Measurements from ENCODE around the gene B9D1.
"Not testable (repeated sequence)": the region's sequence is repeated elsewhere in the genome, so short reads cannot be mapped to it uniquely, and the experiment has no call there.

The B9D1 gene

GRCh38 chr17:19354748-19355147 lies 7.8 kb downstream of the B9D1 start:
- Histone ChIP-seq H3K4me1 (ENCODE audit: insufficient read depth, low read length) (no peaks in the 10 kb centered on the region), H2AFZ (ENCODE audit: low read depth, low read length) (no peak overlapping the region), H3K27me3 (ENCODE audit: insufficient read depth, low read length) (no peaks in the 10 kb centered on the region), H3K9me3 (ENCODE audit: low read length) (no peaks in the 10 kb centered on the region), H3K36me3 (ENCODE audit: insufficient read depth, low read length) (peaks cover 7% of the 10 kb centered on the region), H3K4me3 (ENCODE audit: low read length) (no peak overlapping the region)

- H2AFZ ChIP-seq (ENCODE audit: low read depth, low read length); H3K36me3 ChIP-seq (ENCODE audit: insufficient read depth, low read length); H3K4me3 ChIP-seq (ENCODE audit: low read length); H3K4me1 ChIP-seq (ENCODE audit: insufficient read depth, low read length); H3K27me3 ChIP-seq (ENCODE audit: insufficient read depth, low read length); H3K9me3 ChIP-seq (ENCODE audit: low read length): not testable (repeated sequence)
Measured at GRCh38 chr17:19353401-19353800, 9.1 kb downstream of the B9D1 start.

GRCh38 chr17:19348806-19349205 lies 13.7 kb downstream of the B9D1 start:
- peaks cover 9% of the 10 kb centered on the region for H3K4me1 ChIP-seq (ENCODE audit: insufficient read depth, low read length)
- no peaks in the 10 kb centered on the region for H3K9me3 ChIP-seq (ENCODE audit: low read length)
- no peaks in the 10 kb centered on the region for H3K36me3 ChIP-seq (ENCODE audit: insufficient read depth, low read length)
- H2AFZ ChIP-seq (ENCODE audit: low read depth, low read length) = no peak overlapping the region
- H3K4me3 ChIP-seq (ENCODE audit: low read length) = no peak overlapping the region
- no peaks in the 10 kb centered on the region for H3K27me3 ChIP-seq (ENCODE audit: insufficient read depth, low read length)

- no peaks in the 10 kb centered on the region for H3K36me3 ChIP-seq (ENCODE audit: insufficient read depth, low read length)
- H3K4me1 ChIP-seq (ENCODE audit: insufficient read depth, low read length) = peaks cover 9% of the 10 kb centered on the region
- no peak overlapping the region for H2AFZ ChIP-seq (ENCODE audit: low read depth, low read length)
- H3K27me3 ChIP-seq (ENCODE audit: insufficient read depth, low read length) = no peaks in the 10 kb centered on the region
- H3K4me3 ChIP-seq (ENCODE audit: low read length) = no peak overlapping the region
- no peaks in the 10 kb centered on the region for H3K9me3 ChIP-seq (ENCODE audit: low read length)
Measured at GRCh38 chr17:19348081-19348650, 14.4 kb downstream of the B9D1 start.

DNA sequence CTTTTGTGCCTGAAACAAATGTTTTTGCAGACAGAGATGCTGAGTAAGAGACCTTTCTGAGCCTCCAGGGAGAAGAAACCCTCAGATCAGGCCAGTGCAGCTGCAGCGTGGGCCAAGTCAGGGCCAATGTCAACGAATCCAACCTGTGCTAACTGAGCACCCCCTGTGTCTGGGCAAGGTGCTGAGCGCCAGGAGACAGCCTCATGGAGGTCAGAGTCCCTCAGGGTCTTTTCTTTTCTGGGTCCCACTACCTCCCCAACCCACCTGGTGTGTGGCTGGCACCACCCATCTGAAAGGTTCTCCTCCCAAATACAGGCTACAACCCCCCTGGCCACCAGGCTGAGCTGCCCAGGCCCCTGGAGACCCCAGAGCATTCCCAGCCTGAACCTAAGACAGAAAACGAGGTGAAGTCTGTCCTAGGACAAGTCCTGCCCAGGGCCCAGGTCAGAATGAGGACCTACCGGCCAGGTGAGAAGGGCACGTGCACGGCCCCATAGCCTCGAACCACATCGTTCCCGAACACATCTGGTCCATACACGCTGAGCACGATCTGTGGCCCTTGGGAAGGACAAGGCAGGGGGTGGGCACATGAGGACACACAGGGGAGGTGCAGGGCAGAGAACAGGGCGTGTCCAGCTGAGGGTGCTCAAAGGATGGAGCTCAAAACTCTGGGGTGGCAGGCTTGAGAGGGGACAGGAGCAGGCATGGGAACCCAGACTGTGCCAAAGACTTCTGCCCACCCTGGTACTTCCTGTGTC lies 15.0 kb downstream of the B9D1 start:
- Histone ChIP-seq H3K27me3 (ENCODE audit: insufficient read depth, low read length) (no peaks in the 10 kb centered on the region), H3K9me3 (ENCODE audit: low read length) (no peaks in the 10 kb centered on the region), H3K4me3 (ENCODE audit: low read length) (no peak overlapping the region), H3K36me3 (ENCODE audit: insufficient read depth, low read length) (no peaks in the 10 kb centered on the region), H2AFZ (ENCODE audit: low read depth, low read length) (no peak overlapping the region), H3K4me1 (ENCODE audit: insufficient read depth, low read length) (peaks cover 10% of the 10 kb centered on the region)

GRCh38 chr17:19346351-19347255 lies 15.9 kb downstream of the B9D1 start:
- Histone ChIP-seq H3K27me3 (ENCODE audit: insufficient read depth, low read length) (no peaks in the 10 kb centered on the region), H3K4me3 (ENCODE audit: low read length) (no peak overlapping the region), H3K9me3 (ENCODE audit: low read length) (no peaks in the 10 kb centered on the region), H3K4me1 (ENCODE audit: insufficient read depth, low read length) (peaks cover 16% of the 10 kb centered on the region), H3K36me3 (ENCODE audit: insufficient read depth, low read length) (no peaks in the 10 kb centered on the region), H2AFZ (ENCODE audit: low read depth, low read length) (no peak overlapping the region)

DNA sequence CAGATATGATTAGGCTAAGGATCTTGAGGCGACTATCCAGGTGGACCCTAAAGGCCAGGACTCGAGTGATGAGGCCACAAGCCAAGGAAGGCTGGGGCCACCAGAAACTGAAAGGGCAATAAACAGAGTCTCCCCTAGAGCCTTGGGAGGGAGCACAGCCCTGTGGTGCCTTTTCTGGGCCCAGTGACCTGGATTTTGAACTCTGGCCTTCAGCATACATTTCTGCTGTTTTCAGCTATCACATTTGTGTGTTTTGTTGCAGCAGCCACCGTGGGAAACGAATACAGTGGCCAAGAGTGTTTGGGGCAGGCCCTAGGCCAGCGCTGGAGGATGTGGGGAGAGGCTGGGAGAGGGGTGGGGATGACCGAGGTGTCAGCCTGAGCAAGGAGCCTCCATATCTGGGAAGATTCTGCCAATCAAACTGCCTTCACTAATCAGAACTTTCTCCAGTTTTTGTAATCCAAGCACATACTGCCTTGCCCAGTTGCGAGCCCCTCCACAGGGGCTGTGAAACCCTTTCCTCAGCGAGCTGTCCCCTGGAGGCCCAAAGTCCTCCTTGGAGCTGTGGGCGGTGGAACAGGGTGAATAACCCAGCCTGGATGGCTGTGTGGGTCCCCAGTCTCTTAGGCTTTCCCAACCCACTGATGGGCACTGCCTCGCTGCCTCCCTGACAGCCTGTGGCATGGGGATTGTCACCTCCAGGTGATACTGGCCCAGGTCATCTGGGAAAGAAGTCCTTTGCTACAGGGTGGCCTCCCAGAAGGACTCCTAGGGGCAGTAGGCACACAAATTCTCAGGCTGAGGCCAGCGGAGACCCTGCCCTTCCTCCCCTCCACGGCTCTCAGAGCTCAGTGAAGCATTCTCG lies 16.8 kb downstream of the B9D1 start:
- Histone ChIP-seq H3K27me3 (ENCODE audit: insufficient read depth, low read length) (no peaks in the 10 kb centered on the region), H3K36me3 (ENCODE audit: insufficient read depth, low read length) (no peaks in the 10 kb centered on the region), H3K4me1 (ENCODE audit: insufficient read depth, low read length) (peaks cover 16% of the 10 kb centered on the region), H3K9me3 (ENCODE audit: low read length) (no peaks in the 10 kb centered on the region), H2AFZ (ENCODE audit: low read depth, low read length) (no peak overlapping the region), H3K4me3 (ENCODE audit: low read length) (no peak overlapping the region)

DNA sequence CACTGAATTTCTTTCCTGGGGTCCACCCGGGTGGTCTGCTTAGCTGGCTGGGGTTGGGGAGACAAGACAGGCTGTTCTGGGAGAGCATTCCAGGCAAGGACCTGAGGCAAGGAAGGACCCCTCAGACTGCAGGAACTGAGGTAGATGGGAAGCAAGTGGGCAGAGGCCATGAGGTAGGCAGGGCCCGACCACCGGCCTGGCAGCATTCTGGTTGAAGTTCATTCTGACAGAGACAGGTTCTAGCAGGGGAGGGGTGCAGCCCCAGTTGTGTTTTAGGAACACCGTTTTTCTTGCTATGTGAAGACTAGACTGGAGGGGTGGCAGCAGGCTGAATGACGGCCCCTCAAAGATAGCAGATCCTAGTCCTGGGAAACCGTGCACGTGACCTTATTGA lies 17.5 kb downstream of the B9D1 start:
- H3K9me3 ChIP-seq (ENCODE audit: low read length) = no peaks in the 10 kb centered on the region
- no peak overlapping the region for H2AFZ ChIP-seq (ENCODE audit: low read depth, low read length)
- H3K4me1 ChIP-seq (ENCODE audit: insufficient read depth, low read length) = peaks cover 16% of the 10 kb centered on the region
- H3K27me3 ChIP-seq (ENCODE audit: insufficient read depth, low read length) = no peaks in the 10 kb centered on the region
- no peaks in the 10 kb centered on the region for H3K36me3 ChIP-seq (ENCODE audit: insufficient read depth, low read length)
- no peak overlapping the region for H3K4me3 ChIP-seq (ENCODE audit: low read length)

DNA sequence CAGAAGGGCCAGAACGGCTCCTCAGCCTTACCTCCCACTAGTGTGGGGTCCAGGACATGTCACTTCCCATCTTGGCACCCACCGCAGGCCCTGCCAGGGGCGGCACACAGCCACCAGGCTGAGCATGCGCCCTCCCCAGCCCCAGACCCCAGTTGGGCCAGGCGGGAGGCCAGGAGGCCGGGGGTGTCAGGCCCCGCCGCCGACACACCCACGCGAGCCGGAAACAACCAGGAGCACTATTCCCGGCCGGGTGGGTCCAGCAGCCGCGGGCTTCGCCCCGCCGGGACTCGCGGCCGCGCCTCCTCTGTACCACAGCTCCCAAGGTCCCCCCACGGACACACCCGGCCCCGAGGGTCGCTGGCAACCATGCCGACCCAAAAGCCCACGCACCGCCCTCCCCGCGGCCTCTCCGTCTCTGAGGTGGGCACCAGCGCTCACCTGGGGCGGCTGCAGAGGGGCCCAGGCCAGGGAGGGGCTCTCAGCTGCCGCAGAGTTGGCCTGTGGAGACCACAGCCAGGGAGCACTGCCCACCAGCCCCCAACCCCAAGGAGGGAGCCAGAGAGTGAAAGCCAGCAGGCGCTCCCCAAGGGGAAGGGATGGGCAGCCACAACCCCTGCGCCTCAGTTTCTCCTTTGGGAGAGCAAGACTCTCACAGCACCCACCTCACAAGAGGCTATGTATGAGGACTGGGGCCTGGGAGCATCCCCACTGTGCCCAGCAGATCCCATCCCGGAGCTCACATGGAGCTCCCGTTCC lies 18.0 kb downstream of the B9D1 start:
- Histone ChIP-seq H2AFZ (ENCODE audit: low read depth, low read length) (no peak overlapping the region), H3K4me3 (ENCODE audit: low read length) (no peak overlapping the region), H3K27me3 (ENCODE audit: insufficient read depth, low read length) (no peaks in the 10 kb centered on the region), H3K9me3 (ENCODE audit: low read length) (no peaks in the 10 kb centered on the region), H3K36me3 (ENCODE audit: insufficient read depth, low read length) (no peaks in the 10 kb centered on the region), H3K4me1 (ENCODE audit: insufficient read depth, low read length) (peaks cover 19% of the 10 kb centered on the region)

GRCh38 chr17:19343671-19344151 lies 18.8 kb downstream of the B9D1 start:
- Histone ChIP-seq H2AFZ (ENCODE audit: low read depth, low read length) (no peak overlapping the region), H3K9me3 (ENCODE audit: low read length) (no peaks in the 10 kb centered on the region), H3K4me3 (ENCODE audit: low read length) (no peak overlapping the region), H3K36me3 (ENCODE audit: insufficient read depth, low read length) (no peaks in the 10 kb centered on the region), H3K4me1 (ENCODE audit: insufficient read depth, low read length) (peaks cover 20% of the 10 kb centered on the region), H3K27me3 (ENCODE audit: insufficient read depth, low read length) (no peaks in the 10 kb centered on the region)

- Histone ChIP-seq H3K4me1 (ENCODE audit: insufficient read depth, low read length) (peaks cover 20% of the 10 kb centered on the region), H3K4me3 (ENCODE audit: low read length) (no peak overlapping the region), H3K9me3 (ENCODE audit: low read length) (no peaks in the 10 kb centered on the region), H2AFZ (ENCODE audit: low read depth, low read length) (no peak overlapping the region), H3K27me3 (ENCODE audit: insufficient read depth, low read length) (no peaks in the 10 kb centered on the region), H3K36me3 (ENCODE audit: insufficient read depth, low read length) (no peaks in the 10 kb centered on the region)
Measured at GRCh38 chr17:19343256-19343630, 19.3 kb downstream of the B9D1 start.

DNA sequence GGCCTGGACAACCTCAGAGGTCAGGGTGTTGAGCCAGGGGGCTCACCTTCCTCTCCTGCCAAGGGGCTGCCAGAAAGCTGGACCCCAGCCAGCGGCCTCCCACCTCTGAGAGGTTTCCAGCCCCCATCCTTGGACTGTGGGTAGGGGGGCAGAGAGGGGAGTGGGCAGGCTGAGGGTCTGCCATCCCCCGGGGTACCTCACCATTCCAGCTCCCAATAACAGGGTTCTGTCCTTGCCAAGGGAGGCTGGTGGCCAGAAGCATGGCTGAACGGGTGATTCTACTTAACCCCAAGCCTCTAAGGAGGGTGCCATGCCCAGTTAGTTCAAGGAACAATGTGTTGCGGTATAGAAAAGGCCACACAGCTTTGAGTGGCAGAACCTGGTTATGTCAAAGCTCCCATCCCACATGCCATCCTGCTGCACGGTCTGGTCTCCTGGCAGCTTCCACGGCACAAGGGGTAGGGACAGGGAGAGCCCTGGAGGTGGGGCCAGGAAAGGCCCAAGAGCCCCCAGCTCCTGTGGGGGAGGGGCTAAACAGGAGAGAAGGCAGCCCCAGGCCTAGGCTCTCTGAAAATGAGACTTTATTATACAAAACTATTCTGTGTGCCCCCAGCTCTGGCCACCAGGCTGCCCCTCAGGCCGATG lies 19.8 kb downstream of the B9D1 start:
- Histone ChIP-seq H2AFZ (ENCODE audit: low read depth, low read length) (no peak overlapping the region), H3K36me3 (ENCODE audit: insufficient read depth, low read length) (no peaks in the 10 kb centered on the region), H3K4me3 (ENCODE audit: low read length) (no peak overlapping the region), H3K9me3 (ENCODE audit: low read length) (no peaks in the 10 kb centered on the region), H3K27me3 (ENCODE audit: insufficient read depth, low read length) (no peaks in the 10 kb centered on the region), H3K4me1 (ENCODE audit: insufficient read depth, low read length) (peaks cover 20% of the 10 kb centered on the region)

Measured in neuron (in vitro differentiated cells).